ENCODE results near the gene ROBO1.

Gene ROBO1

GRCh38 chr3:78977073-78977472 is 790.7 kb downstream of the ROBO1 start:
- no peak overlapping the region for H3K27ac Mint-ChIP-seq
- no peaks in the 10 kb centered on the region for H3K4me1 Mint-ChIP-seq (ENCODE audit: low read depth)
- H3K9me3 Mint-ChIP-seq: no peaks in the 10 kb centered on the region
- no peaks in the 10 kb centered on the region for H3K27me3 Mint-ChIP-seq
- H3K4me3 Mint-ChIP-seq: no peak overlapping the region
- no peaks in the 10 kb centered on the region for H3K36me3 Mint-ChIP-seq (ENCODE audit: low read depth)
- no peak for DNase-seq

- H3K4me1 Mint-ChIP-seq (ENCODE audit: low read depth): no peaks in the 10 kb centered on the region
- no peak overlapping the region for H3K27ac Mint-ChIP-seq
- no peaks in the 10 kb centered on the region for H3K27me3 Mint-ChIP-seq
- no peak for DNase-seq
- H3K36me3 Mint-ChIP-seq (ENCODE audit: low read depth): no peaks in the 10 kb centered on the region
- H3K4me3 Mint-ChIP-seq: no peak overlapping the region
- H3K9me3 Mint-ChIP-seq: no peaks in the 10 kb centered on the region
Measured at GRCh38 chr3:78976200-78976599, 791.6 kb downstream of the ROBO1 start.

DNA sequence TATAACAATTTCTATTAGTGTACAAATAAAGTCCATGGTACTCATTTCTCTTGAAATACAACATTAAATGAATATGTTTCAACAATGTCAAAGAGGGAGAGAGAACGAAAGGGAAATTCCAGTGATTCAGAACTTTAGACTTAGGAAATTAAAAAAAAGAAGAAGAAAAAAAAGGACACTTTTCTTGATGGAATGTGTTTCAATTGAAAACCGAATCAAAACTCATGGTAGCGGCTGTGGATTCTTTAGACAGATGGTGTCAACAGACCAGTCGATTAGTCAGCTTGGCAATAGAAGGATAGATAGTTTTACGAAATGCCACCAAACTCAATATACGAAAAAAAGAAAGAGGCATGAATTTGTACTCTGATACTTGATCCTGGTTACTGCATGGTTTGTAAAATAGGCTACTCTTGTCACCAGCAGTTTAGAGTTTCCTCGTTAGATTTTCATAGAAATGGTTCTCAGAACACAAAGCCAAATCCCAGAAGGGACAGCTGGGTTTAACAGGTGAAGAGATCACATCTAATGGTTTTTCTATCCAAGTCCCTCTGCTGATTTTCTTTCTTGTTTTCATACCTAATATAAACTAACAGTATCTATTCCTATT is 793.5 kb downstream of the ROBO1 start:
- no peak for DNase-seq
- H3K9me3 Mint-ChIP-seq: peaks cover 4% of the 10 kb centered on the region
- no peaks in the 10 kb centered on the region for H3K4me1 Mint-ChIP-seq (ENCODE audit: low read depth)
- no peak overlapping the region for H3K27ac Mint-ChIP-seq
- H3K27me3 Mint-ChIP-seq: no peaks in the 10 kb centered on the region
- H3K36me3 Mint-ChIP-seq (ENCODE audit: low read depth): no peaks in the 10 kb centered on the region
- no peak overlapping the region for H3K4me3 Mint-ChIP-seq

GRCh38 chr3:78972617-78973301 is 795.0 kb downstream of the ROBO1 start:
- Mint-ChIP-seq H3K27me3 (no peaks in the 10 kb centered on the region), H3K27ac (no peak overlapping the region), H3K9me3 (peaks cover 4% of the 10 kb centered on the region), H3K4me3 (no peak overlapping the region), H3K36me3 (ENCODE audit: low read depth) (no peaks in the 10 kb centered on the region), H3K4me1 (ENCODE audit: low read depth) (no peaks in the 10 kb centered on the region)
- DNase-seq: no peak

- Mint-ChIP-seq H3K27ac (no peak overlapping the region), H3K9me3 (peaks cover 8% of the 10 kb centered on the region), H3K4me3 (no peak overlapping the region)
Measured at GRCh38 chr3:78970656-78971055, 797.1 kb downstream of the ROBO1 start.

GRCh38 chr3:78969483-78969882 is 798.3 kb downstream of the ROBO1 start:
- peaks cover 9% of the 10 kb centered on the region for H3K9me3 Mint-ChIP-seq
- H3K27ac Mint-ChIP-seq: no peak overlapping the region
- no peaks in the 10 kb centered on the region for H3K4me1 Mint-ChIP-seq (ENCODE audit: low read depth)
- no peaks in the 10 kb centered on the region for H3K27me3 Mint-ChIP-seq
- DNase-seq: no peak
- H3K36me3 Mint-ChIP-seq (ENCODE audit: low read depth): no peaks in the 10 kb centered on the region
- no peak overlapping the region for H3K4me3 Mint-ChIP-seq

More at GRCh38 chr3:78970656-78971055, 797.1 kb downstream of the ROBO1 start:
- no peaks in the 10 kb centered on the region for H3K27me3 Mint-ChIP-seq
- H3K36me3 Mint-ChIP-seq (ENCODE audit: low read depth): no peaks in the 10 kb centered on the region
- no peaks in the 10 kb centered on the region for H3K4me1 Mint-ChIP-seq (ENCODE audit: low read depth)
- DNase-seq: no peak

DNA sequence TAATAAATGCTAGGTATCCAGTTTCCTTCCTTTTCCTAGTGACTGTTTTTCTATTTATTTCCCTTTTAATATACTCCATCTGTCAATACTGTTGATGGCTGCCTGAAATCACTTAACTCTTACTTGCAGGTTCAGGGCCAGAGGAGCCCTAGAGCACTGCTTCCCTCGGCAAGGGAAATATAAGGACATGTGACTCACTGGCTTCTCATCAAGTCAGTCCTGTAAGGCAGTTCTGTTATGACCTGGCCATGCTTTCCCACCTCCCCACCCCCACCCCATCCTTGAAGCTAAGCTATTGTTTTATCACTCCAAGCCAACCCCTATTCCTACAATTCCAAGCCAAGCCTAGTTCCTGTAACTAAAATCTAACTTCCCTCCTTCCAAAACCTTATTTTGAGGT is 800.7 kb downstream of the ROBO1 start:
- no peak for DNase-seq
- Mint-ChIP-seq H3K27me3 (no peaks in the 10 kb centered on the region), H3K9me3 (peaks cover 19% of the 10 kb centered on the region), H3K4me3 (no peak overlapping the region), H3K27ac (no peak overlapping the region), H3K4me1 (ENCODE audit: low read depth) (no peaks in the 10 kb centered on the region), H3K36me3 (ENCODE audit: low read depth) (no peaks in the 10 kb centered on the region)

- Mint-ChIP-seq H3K9me3 (peaks cover 17% of the 10 kb centered on the region), H3K4me3 (no peak overlapping the region), H3K4me1 (ENCODE audit: low read depth) (no peaks in the 10 kb centered on the region), H3K27me3 (no peaks in the 10 kb centered on the region), H3K27ac (no peak overlapping the region), H3K36me3 (ENCODE audit: low read depth) (no peaks in the 10 kb centered on the region)
- DNase-seq: no peak
Measured at GRCh38 chr3:78963771-78964170, 804.0 kb downstream of the ROBO1 start.

DNA sequence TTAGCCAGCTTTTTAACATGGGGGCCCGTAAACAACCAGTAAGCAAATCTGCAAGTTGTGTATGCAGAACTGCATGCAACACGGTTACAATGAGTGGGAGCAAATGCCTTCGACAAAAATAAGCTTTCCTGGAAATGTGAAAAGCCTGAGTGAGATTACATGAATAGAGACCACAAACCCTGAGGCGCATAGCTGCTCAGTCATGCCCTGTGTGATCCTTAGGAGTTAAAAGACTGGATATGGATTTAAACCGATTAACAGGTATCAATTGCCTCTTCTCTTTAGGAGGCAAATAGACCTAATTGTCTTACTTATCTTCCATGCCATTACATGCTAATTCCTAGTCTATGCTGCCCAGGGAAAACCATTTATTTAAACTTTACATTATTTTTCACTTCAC is 810.3 kb downstream of the ROBO1 start:
- Mint-ChIP-seq H3K27ac (no peak overlapping the region), H3K9me3 (peaks cover 4% of the 10 kb centered on the region), H3K4me3 (no peak overlapping the region), H3K27me3 (no peaks in the 10 kb centered on the region), H3K36me3 (ENCODE audit: low read depth) (no peaks in the 10 kb centered on the region), H3K4me1 (ENCODE audit: low read depth) (no peaks in the 10 kb centered on the region)
- DNase-seq: no peak

- Mint-ChIP-seq H3K4me3 (no peak overlapping the region), H3K27me3 (no peaks in the 10 kb centered on the region), H3K9me3 (peaks cover 7% of the 10 kb centered on the region), H3K27ac (no peak overlapping the region), H3K4me1 (ENCODE audit: low read depth) (no peaks in the 10 kb centered on the region), H3K36me3 (ENCODE audit: low read depth) (no peaks in the 10 kb centered on the region)
- DNase-seq: no peak
Measured at GRCh38 chr3:78951342-78951945, 816.4 kb downstream of the ROBO1 start.

DNA sequence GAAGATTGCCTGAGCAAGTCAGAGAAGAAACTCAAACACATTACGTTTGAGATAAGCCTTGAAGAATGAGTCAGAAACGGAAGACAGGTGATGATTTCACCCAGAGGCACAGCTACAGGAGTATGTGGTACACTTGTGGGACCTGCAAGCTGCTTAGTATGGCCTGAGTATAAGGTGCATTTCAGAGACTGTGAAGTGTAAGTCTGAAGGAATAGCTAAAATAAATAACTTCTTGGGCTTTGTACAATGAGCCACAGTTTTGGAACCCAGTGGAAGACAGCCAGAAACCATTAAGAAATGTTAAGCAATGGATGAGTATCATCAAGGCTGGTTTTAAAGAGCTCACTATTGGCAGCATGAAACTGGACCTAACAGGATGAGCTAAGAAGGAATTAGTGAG is 826.2 kb downstream of the ROBO1 start:
- H3K36me3 Mint-ChIP-seq (ENCODE audit: low read depth): no peaks in the 10 kb centered on the region
- DNase-seq: no peak
- H3K27ac Mint-ChIP-seq: no peak overlapping the region
- no peaks in the 10 kb centered on the region for H3K27me3 Mint-ChIP-seq
- H3K9me3 Mint-ChIP-seq: peaks cover 20% of the 10 kb centered on the region
- H3K4me3 Mint-ChIP-seq: no peak overlapping the region
- no peaks in the 10 kb centered on the region for H3K4me1 Mint-ChIP-seq (ENCODE audit: low read depth)

DNA sequence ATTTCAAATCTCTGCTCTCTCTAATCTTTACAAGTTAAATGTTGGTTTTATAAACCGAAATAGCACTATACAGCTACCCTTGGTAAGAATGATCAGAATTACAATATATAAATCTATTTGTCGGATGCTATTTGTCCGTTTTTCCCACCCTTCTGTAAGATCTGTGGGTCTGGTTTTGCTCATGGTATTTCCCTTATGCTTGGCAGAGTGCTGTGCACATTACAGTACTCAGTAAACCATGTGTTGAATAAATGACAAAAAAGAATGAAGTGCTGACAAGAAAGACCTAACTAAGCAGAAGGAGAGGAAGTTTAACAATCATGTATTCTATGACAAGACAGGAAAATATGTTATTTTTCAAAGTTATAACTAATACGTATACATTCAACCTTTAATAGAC is 827.2 kb downstream of the ROBO1 start:
- no peaks in the 10 kb centered on the region for H3K27me3 Mint-ChIP-seq
- no peak overlapping the region for H3K4me3 Mint-ChIP-seq
- no peaks in the 10 kb centered on the region for H3K36me3 Mint-ChIP-seq (ENCODE audit: low read depth)
- H3K27ac Mint-ChIP-seq: no peak overlapping the region
- no peak for DNase-seq
- H3K9me3 Mint-ChIP-seq: peaks cover 18% of the 10 kb centered on the region
- no peaks in the 10 kb centered on the region for H3K4me1 Mint-ChIP-seq (ENCODE audit: low read depth)

DNA sequence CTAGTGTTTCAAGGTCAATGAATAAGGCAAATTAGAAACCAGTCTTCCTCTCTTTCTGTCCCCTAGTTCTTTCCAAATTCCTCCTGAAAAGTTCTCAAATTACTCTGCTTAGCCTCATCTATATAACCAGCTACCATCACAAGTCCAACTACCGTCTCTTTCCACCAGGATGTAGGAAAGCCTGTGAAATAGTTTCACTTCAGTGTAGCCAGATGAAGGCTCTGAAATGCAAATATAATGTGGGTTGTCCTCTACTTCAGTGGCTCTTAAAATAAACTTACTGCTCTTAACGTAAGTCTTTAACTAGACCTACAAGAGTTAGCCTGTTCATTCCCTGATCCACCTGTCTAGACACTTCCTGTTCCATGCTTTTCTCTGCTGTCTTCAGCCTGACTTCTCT is 827.7 kb downstream of the ROBO1 start:
- Mint-ChIP-seq H3K4me1 (ENCODE audit: low read depth) (no peaks in the 10 kb centered on the region), H3K4me3 (no peak overlapping the region), H3K27me3 (no peaks in the 10 kb centered on the region), H3K9me3 (peaks cover 18% of the 10 kb centered on the region), H3K36me3 (ENCODE audit: low read depth) (no peaks in the 10 kb centered on the region), H3K27ac (no peak overlapping the region)
- DNase-seq: no peak

GRCh38 chr3:78937475-78937874 is 830.3 kb downstream of the ROBO1 start:
- Mint-ChIP-seq H3K9me3 (peaks cover 13% of the 10 kb centered on the region), H3K36me3 (ENCODE audit: low read depth) (no peaks in the 10 kb centered on the region), H3K4me3 (no peak overlapping the region), H3K27me3 (no peaks in the 10 kb centered on the region), H3K4me1 (ENCODE audit: low read depth) (no peaks in the 10 kb centered on the region), H3K27ac (no peak overlapping the region)
- DNase-seq: no peak

DNA sequence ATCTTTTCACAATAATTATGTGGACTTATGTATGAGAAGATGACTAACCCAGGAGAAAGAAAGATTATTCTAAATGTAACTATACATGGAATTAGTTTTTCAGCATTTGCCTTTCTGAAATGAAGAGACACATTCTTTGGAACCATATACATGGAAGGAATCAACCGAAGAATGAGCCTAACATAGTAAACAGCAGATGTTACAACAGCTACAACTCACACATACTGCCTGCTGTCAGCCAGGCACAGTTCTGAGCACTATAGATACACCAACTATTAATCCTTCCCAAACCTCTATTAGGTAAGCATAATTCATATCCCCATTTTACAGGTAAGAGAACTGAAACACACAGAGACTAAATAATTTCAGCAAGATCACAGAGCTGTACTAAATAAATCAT is 840.0 kb downstream of the ROBO1 start:
- Mint-ChIP-seq H3K27ac (no peak overlapping the region), H3K4me3 (no peak overlapping the region), H3K4me1 (ENCODE audit: low read depth) (no peaks in the 10 kb centered on the region), H3K9me3 (peaks cover 10% of the 10 kb centered on the region), H3K27me3 (no peaks in the 10 kb centered on the region), H3K36me3 (ENCODE audit: low read depth) (no peaks in the 10 kb centered on the region)
- no peak for DNase-seq

Measured in activated T-cell treated with anti-CD3 and anti-CD28 coated beads, Interleukin-2, amount 50 U/mL, for 24 hours (primary cell).